Measurements from ENCODE around the gene TOM1L1.

Gene TOM1L1

DNA sequence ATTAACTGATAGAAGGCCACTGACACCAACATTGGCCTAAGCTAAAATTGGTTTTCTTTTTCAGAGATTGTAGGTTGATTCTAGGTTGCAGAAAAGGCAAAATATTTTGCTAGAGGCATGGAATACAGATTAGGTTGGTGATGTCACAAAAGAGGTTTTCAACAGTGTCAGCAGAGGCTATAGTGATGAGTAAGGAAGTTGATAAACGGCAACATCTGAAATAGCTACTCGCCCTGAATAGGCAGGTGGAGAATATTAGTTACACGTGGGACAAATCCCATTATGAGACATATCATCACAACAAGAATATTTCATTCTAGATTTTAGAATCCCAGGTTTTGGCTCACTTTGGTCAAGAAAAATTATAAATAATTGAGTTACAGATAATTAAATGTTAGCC, 1.5 kb upstream of the TOM1L1 start:
- FAIRE-seq = no peak

GRCh38 chr17:54899721-54900456, 763 bp upstream of the TOM1L1 start:
- FAIRE-seq = no peak

GRCh38 chr17:54901230-54901822, 674 bp downstream of the TOM1L1 start:
- FAIRE-seq = no peak

DNA sequence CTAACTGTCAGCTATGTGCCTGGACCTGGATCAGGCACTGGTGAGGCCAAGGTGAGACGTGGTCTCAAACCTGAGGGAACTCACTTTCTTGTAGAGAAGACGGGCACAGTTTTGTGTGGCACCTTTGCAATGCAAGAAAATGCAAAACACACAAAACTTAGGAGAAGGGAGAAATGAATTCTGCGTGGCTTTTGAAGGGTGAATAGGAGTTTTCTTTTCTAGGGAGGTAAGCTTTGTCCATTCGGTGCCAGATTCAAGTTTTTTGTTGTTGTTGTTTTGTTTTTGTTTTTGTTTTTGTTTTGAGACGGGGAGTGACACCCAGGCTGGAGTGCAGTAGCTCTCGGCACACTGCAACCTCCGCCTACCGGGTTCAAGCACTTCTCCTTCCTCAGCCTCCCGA, 1.4 kb downstream of the TOM1L1 start:
- no peak for FAIRE-seq

- no peak for FAIRE-seq
Observed at GRCh38 chr17:54902611-54903010, 2.0 kb downstream of the TOM1L1 start.

DNA sequence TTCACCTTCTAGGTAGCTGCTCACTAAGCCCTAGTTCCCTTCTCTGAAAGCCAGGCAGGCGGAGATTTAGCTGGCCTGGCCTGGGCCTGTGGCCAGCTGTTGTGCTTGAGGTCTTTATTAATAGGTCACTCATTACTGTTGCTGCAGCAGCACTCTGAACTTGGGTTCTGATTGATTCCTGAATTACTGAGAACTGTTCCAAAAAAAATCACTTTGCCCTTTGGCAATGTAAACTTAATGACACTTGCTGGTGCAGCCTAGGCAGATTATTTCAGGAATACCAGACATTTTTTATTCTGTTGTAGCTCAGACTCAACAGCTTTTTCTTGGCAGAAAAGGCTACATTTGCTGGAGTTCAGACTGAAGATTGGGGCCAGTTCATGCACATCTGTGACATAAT, 2.7 kb downstream of the TOM1L1 start:
- FAIRE-seq = peak; percentile 96

GRCh38 chr17:54906683-54907082, 6.0 kb downstream of the TOM1L1 start:
- no peak for FAIRE-seq

GRCh38 chr17:54907376-54907775, 6.7 kb downstream of the TOM1L1 start:
- FAIRE-seq = no peak

DNA sequence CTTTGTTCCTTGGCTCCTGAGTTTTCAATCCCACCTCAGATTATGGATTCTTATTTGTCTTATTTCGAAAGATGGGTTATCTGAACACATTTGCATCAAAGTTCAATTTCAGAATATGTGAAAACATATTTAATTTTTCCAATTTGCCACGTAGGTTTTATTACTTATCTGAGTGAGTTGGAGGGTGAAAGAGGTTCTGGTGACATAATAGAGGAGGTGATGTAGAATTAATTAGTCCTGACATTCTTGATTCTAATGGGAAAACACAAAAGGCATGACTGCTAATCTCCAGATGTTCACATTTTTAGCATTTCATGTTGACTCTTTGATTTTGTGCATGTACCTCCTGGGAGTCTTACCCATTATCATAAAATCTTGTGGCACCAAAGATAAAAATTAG, 9.1 kb downstream of the TOM1L1 start:
- no peak for FAIRE-seq

- FAIRE-seq = peak; percentile 72
Observed at GRCh38 chr17:54916721-54917120, 16.1 kb downstream of the TOM1L1 start.

GRCh38 chr17:54919425-54919824, 18.8 kb downstream of the TOM1L1 start:
- no peak for FAIRE-seq

GRCh38 chr17:54920819-54921218, 20.2 kb downstream of the TOM1L1 start:
- FAIRE-seq = no peak

- FAIRE-seq = no peak
Observed at GRCh38 chr17:54924405-54924804, 23.8 kb downstream of the TOM1L1 start.

- FAIRE-seq = no peak
Observed at GRCh38 chr17:54927525-54927924, 26.9 kb downstream of the TOM1L1 start.

DNA sequence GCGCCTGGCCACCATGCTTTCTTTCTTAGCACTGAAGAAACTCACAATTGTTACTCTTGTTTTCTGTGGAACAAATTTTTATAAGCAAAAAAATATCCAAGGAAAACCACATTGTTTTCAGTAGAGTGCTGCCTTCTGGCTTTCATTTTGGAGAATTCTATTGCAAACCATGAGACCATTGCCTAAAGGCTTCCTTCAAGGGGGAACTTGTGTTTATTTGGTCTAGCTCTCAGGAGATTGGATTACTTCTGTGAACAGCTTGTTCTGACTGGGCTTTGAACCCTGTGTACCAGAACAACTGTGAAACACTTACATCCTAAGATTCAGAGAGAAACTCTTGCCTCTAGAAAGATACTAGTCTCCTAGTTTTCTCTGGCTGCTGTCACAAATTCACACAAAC, 32.1 kb downstream of the TOM1L1 start:
- no peak for FAIRE-seq

DNA sequence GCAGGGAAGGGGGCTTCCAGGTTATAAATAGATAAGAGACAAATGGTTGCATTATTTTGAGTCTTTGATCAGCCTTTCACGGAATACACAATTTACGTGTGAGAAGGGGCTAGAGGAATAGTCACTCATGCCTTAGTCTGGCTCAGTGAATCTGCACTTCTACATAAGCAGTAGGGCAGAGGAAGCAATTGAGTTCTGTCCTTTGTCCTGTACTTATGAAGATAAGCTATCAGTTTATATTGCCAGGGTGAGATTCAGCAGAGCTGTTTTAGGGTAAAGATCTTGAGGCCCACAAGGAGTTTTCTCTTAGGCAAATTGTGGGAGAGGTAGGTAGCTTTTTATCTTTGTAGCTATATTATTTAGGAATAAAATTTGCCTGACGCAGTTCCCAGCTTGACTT, 33.3 kb downstream of the TOM1L1 start:
- FAIRE-seq = no peak

DNA sequence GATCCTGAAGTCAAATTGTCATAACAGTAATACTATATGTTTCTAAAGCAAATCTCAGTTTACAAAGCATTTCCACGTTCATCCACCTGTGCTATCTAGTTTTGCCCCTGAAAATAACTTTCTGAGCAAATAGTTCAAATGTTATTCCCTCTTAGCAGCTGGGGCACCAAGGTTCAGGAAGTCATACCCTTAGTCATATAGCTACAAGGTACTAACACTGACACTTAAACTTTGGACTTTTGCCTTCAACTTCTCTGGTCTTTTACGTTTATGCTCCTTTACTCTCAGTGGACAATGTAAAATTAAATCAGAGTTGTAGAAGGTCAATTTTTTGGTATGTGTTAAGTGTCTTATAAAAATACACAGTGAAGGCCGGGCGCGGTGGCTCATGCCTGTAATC, 34.8 kb downstream of the TOM1L1 start:
- FAIRE-seq = no peak

DNA sequence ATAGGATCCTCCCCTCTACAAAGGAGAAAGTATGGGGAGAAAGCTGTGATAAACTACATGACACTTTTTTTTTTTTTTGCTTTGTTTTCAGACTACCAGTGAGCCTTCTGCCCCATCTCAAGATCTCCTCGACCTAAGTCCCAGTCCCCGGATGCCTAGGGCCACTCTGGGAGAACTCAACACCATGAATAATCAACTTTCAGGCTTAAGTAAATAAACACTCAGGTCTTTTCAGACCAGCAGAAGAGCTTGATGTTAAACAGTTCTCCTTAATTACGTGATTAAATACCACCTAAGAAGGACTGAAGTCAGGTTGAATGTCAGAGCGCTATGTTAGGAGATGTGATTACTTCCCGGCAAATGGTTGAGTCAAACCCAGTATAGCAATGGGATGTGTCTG, 36.4 kb downstream of the TOM1L1 start:
- no peak for FAIRE-seq

GRCh38 chr17:54937426-54937825, 36.8 kb downstream of the TOM1L1 start:
- no peak for FAIRE-seq

DNA sequence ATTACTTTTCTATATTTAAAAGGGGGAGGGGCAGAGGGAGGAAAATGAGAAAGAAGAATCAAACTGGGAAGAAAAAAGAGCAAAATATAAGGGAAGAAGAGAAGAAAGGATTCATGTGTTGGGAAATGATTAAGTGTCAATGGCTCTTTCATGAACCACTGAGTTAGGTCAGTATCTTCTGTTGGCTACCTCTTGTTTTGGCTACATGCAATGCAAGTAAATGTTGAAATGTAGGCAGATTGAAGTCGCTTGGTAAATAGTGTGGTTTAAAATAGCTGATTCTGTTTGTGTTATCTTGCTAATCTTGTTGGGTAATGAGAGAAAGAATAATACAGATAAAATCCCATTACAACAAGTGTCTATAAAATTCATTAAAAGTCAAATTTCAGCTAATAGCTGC, 40.6 kb downstream of the TOM1L1 start:
- no peak for FAIRE-seq

- FAIRE-seq = no peak
Observed at GRCh38 chr17:54944796-54945195, 44.1 kb downstream of the TOM1L1 start.

DNA sequence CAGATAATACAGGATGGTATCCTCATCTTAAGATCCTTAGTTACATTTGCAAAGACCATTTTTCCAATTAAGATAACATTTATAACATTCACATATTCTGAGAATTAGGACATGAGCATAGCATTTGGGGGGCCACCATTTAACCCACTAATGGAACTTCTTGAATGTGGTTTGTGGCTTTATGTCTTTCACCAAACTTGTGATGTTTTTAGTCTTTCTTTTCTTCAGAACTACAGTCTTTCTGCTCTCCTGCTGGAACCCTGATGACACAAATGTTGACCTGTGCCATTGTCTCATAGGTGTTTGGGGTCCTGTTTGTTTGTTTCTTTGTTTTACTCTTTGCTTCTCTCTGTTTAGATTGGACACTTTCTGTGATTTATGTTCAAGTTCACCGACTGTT, 44.6 kb downstream of the TOM1L1 start:
- FAIRE-seq = no peak

- no peak for FAIRE-seq
Observed at GRCh38 chr17:54945671-54946070, 45.0 kb downstream of the TOM1L1 start.

DNA sequence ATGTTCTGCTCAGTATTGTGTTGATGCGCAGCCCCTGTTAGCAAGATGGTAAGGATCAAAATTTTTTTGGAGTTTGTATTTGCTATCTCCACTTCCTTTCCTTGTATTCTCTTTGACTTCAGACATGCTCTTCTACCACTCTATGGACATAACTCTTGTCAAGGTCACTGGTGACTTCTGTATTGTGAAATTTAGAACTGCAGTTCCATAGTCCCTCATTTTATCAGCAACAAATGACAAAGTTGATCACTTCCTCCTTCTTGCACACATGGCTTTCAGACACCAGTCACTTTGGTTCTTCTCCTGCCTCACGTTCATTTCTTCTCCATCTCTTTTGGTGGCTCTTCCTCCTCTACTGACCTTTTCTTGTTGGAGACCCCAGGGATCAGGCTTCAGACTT, 46.7 kb downstream of the TOM1L1 start:
- FAIRE-seq = no peak

- FAIRE-seq = no peak
Observed at GRCh38 chr17:54948380-54948779, 47.7 kb downstream of the TOM1L1 start.

Measured in islet of Langerhans (tissue), 1 donor.